ENCODE results near the gene FERMT3.

DNA sequence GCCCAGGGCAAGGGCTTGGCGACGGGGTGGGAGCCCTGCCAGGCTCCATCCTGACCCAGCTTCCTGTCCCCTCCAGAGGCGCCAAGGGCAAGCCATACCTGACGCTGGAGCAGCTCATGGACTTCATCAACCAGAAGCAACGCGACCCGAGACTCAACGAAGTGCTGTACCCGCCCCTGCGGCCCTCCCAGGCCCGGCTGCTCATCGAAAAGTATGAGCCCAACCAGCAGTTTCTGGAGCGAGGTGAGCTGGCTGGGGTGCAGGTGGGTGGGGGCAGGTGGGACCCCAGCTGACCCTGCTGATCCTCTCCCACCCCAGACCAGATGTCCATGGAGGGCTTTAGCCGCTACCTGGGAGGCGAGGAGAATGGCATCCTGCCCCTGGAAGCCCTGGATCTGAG, 49.8 kb downstream of the FERMT3 start:
- TF ChIP-seq POLR2A (IDR thresholded peaks at IDR 0.05) (no peak), POLR2AphosphoS5 (IDR thresholded peaks at IDR 0.05) (no peak)
- TF ChIP-seq, protein P1, sequence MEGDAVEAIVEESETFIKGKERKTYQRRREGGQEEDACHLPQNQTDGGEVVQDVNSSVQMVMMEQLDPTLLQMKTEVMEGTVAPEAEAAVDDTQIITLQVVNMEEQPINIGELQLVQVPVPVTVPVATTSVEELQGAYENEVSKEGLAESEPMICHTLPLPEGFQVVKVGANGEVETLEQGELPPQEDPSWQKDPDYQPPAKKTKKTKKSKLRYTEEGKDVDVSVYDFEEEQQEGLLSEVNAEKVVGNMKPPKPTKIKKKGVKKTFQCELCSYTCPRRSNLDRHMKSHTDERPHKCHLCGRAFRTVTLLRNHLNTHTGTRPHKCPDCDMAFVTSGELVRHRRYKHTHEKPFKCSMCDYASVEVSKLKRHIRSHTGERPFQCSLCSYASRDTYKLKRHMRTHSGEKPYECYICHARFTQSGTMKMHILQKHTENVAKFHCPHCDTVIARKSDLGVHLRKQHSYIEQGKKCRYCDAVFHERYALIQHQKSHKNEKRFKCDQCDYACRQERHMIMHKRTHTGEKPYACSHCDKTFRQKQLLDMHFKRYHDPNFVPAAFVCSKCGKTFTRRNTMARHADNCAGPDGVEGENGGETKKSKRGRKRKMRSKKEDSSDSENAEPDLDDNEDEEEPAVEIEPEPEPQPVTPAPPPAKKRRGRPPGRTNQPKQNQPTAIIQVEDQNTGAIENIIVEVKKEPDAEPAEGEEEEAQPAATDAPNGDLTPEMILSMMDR (IDR thresholded peaks at IDR 0.05) = no peak

Data from sigmoid colon (tissue), 4 donors.